ENCODE data around the gene FLNA.

The FLNA gene

DNA sequence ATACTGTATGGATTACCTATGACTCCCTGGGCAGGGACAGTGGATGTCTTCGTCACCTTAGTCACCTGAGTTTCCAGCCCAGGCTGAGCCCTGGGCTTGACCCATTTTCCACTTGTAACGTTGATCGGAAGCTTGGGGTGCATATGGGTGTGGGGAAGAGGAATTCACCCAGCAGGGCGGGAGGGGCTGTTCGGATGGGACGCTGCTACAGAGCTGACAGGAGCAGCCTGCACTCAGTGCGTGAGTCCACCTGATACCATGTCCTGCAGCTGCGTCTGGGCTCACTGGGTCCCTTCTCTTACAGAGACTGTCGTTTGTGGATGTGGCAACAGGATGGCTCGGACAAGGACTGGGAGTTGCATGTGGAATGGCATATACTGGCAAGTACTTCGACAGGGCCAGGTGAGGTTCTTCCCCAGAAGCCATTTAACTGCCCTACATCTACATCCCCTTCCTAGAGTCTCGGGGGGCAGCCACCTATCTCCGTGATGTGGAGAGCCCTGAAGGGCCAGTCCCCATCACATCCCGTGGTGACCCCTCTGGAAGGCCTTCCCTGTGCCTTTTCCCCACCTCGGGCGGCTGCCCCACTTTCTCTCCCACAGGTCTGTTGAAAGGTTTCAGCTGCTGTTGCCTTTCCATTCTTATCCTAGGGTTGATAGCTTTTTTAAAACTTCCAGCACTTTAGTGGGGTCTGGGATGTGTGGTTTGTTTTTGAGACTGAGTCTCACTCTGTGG lies 65.2 kb downstream of the FLNA start:
- TF ChIP-seq, protein P1, sequence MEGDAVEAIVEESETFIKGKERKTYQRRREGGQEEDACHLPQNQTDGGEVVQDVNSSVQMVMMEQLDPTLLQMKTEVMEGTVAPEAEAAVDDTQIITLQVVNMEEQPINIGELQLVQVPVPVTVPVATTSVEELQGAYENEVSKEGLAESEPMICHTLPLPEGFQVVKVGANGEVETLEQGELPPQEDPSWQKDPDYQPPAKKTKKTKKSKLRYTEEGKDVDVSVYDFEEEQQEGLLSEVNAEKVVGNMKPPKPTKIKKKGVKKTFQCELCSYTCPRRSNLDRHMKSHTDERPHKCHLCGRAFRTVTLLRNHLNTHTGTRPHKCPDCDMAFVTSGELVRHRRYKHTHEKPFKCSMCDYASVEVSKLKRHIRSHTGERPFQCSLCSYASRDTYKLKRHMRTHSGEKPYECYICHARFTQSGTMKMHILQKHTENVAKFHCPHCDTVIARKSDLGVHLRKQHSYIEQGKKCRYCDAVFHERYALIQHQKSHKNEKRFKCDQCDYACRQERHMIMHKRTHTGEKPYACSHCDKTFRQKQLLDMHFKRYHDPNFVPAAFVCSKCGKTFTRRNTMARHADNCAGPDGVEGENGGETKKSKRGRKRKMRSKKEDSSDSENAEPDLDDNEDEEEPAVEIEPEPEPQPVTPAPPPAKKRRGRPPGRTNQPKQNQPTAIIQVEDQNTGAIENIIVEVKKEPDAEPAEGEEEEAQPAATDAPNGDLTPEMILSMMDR (IDR thresholded peaks at IDR 0.05; ENCODE audit: insufficient read depth, low read length, missing control alignments), result no peak
- H3K4me3 ChIP-seq (ENCODE audit: low read depth, low read length), result no peak overlapping the region
- ChIA-PET CTCF (interaction anchor here (0.9 to 4.9 kb wide), 12 partner anchors 8 to 362 kb away, joined by 3 to 36 read pairs (median 4); no protein-coding TSS in a partner anchor), POLR2A (no interaction called here)
- DNase-seq (ENCODE audit: low read depth, low spot score), result no peak

GRCh38 chrX:154308108-154308946 lies 66.1 kb downstream of the FLNA start:
- DNase-seq (ENCODE audit: low read depth, low spot score), result no peak
- H3K4me3 ChIP-seq (ENCODE audit: low read depth, low read length), result no peak overlapping the region
- ChIA-PET POLR2A (no interaction called here), CTCF (interaction anchor here (0.9 to 4.9 kb wide), 12 partner anchors 8 to 361 kb away, joined by 3 to 36 read pairs (median 4); no protein-coding TSS in a partner anchor)
- TF ChIP-seq, protein P1 (IDR thresholded peaks at IDR 0.05; ENCODE audit: insufficient read depth, low read length, missing control alignments), result peak; percentile 51

- POLR2A ChIA-PET, result no interaction called here
- no peak for DNase-seq (ENCODE audit: low read depth, low spot score)
- TF ChIP-seq, protein P1 (IDR thresholded peaks at IDR 0.05; ENCODE audit: insufficient read depth, low read length, missing control alignments), result no peak
- H3K4me3 ChIP-seq (ENCODE audit: low read depth, low read length), result no peak overlapping the region
- CTCF ChIA-PET, result interaction anchor here (0.9 to 4.9 kb wide), 5 partner anchors 10 to 220 kb away, joined by 3 to 36 read pairs (median 3); partner anchors contain the start of genes TEX28 and TKTL1
Observed at GRCh38 chrX:154307202-154307601, 67.2 kb downstream of the FLNA start.

- no peak overlapping the region for H3K4me3 ChIP-seq (ENCODE audit: low read depth, low read length)
- ChIA-PET CTCF (interaction anchor here (0.7 to 4.9 kb wide), 4 partner anchors 12 to 292 kb away, joined by 3 to 36 read pairs (median 3); no protein-coding TSS in a partner anchor), POLR2A (no interaction called here)
- no peak for DNase-seq (ENCODE audit: low read depth, low spot score)
- TF ChIP-seq, protein P1 (IDR thresholded peaks at IDR 0.05; ENCODE audit: insufficient read depth, low read length, missing control alignments), result no peak
Observed at GRCh38 chrX:154305541-154306205, 68.8 kb downstream of the FLNA start.

- ChIA-PET POLR2A (no interaction called here), CTCF (interaction anchor here (1.7 kb wide), 1 partner anchor 17 kb away, joined by 3 read pairs; no protein-coding TSS in a partner anchor)
- DNase-seq (ENCODE audit: low read depth, low spot score), result no peak
- TF ChIP-seq, protein P1 (IDR thresholded peaks at IDR 0.05; ENCODE audit: insufficient read depth, low read length, missing control alignments), result no peak
- H3K4me3 ChIP-seq (ENCODE audit: low read depth, low read length), result no peak overlapping the region
Observed at GRCh38 chrX:154304846-154305245, 69.6 kb downstream of the FLNA start.

Measured in AG04449 (cell line).